GM10847 (cell line): ENCODE measurements around the gene VGLL3.

ENCODE experiments used
- POLR2A ChIP-seq: IDR thresholded peaks from 2 replicates; pipeline ENCODE4 v1.6.1; 2011; ENCODE audit not compliant: insufficient read length; ENCODE audit errors: extremely low read depth

The VGLL3 gene, protein sequence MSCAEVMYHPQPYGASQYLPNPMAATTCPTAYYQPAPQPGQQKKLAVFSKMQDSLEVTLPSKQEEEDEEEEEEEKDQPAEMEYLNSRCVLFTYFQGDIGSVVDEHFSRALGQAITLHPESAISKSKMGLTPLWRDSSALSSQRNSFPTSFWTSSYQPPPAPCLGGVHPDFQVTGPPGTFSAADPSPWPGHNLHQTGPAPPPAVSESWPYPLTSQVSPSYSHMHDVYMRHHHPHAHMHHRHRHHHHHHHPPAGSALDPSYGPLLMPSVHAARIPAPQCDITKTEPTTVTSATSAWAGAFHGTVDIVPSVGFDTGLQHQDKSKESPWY

GRCh38 chr3:86990734-86991481, at the start of gene VGLL3:
Gene VGLL3 (minus strand): TSS chr3:86991149. CDS start chr3:86990743, 406 bp downstream.
- TF ChIP-seq POLR2A, result no peak

GRCh38 chr3:87037652-87038051, 46.7 kb upstream of the VGLL3 start:
- no peak for TF ChIP-seq POLR2A

DNA sequence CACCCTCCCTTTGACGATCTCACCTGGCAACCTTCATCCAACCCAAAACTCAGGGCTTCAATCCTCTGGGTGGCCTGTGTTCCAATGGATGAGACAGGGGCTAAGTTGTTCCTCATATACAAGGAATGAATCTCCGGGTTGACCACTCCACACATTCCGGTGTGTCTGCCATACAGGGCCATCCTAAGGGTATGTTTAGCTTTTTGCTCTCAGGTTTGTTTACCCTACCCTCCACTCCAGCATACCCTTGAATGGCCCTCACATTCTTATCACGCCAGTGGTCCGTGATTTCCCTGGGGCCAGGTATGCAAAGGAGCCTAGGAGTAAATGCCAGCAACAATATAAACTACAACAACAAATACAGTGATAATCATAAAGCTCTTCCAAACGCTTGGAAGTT, 45.7 kb upstream of the VGLL3 start:
- no peak for TF ChIP-seq POLR2A

DNA sequence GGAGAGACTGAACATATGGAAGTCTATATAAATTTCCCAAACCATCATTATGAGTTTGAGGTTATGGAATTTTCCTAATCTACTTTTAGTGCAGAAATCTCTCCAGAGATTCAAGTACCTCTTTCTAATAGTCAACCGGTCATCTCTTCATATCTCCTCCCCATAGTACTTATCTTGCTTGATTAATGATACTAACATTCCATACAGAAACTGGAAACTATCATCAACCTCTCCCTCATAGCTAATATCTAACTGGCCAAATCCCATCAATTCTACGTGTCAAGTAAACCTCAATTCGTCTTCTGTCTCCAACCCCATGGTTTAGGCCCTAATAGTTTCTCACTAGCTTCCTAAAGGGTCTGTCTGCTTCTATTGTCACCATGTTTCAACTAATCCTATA, 44.4 kb upstream of the VGLL3 start:
- TF ChIP-seq POLR2A, result no peak

GRCh38 chr3:87033205-87033604, 42.3 kb upstream of the VGLL3 start:
- no peak for TF ChIP-seq POLR2A

DNA sequence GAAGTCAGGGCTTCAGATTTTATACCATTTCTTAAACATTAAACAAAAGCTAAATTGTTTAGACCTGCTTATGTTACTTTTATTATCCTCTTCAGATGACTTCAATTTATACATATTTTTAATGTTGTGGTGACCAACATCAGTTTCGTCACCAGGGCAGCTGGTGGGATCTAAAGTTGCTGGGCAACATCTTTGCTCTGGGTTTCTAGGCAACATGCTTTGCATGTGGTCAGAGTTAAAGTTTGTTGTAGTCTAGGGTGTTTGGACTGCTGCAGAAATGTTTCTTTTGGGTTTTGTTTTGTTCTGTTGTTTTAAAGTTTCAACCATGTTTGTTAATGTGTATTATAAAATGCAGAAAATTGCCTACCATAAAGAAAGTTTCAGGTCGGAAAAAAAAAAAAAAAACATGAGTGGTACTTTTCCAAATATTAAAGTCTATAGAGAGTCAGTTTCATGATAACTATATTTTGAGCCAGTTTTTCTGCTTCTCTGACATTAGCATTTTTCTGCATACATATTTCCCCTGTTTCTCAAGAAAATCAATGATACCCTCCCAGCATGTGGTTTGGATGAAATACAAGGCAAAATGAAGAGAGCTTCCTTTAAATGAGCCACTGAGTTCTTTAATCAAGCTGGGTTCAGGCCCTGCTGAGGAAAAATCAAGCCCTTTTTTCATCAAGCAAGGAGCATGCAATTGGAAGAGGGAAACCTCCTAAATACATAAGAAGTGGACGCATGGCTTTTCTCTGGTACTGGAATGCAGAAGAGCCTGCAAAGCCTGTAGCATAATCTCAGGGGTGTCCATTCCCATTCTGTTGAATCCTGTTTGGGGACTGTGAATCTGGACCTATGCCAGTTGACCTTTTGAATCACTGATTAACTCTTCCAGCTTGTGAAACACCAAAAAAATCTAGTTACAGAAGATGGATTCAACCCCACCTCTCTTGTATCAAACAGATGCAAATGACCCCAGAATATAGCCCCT, 35.0 kb upstream of the VGLL3 start:
- no peak for TF ChIP-seq POLR2A

DNA sequence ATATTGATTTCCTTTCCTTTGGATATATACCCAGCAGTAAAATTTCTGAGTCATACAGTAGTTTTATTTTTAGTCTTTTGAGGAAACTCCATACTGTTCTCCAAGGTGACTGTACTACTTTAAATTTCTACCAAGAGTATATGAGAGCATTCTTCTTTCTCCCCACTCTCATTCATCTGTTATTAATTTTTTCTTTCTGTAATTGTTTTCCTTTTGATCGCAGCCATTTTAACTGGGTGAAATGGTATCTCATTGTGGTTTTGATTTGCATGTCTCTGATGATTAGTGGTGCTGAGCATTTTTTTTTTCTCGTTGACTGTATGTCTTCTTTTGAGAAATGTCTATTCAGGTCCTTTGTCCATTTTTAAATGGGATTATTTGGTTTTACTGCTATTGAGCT, 18.3 kb upstream of the VGLL3 start:
- TF ChIP-seq POLR2A, result no peak

GRCh38 chr3:87006844-87007439, 16.0 kb upstream of the VGLL3 start:
- no peak for TF ChIP-seq POLR2A

GRCh38 chr3:87004883-87005282, 13.9 kb upstream of the VGLL3 start:
- no peak for TF ChIP-seq POLR2A

DNA sequence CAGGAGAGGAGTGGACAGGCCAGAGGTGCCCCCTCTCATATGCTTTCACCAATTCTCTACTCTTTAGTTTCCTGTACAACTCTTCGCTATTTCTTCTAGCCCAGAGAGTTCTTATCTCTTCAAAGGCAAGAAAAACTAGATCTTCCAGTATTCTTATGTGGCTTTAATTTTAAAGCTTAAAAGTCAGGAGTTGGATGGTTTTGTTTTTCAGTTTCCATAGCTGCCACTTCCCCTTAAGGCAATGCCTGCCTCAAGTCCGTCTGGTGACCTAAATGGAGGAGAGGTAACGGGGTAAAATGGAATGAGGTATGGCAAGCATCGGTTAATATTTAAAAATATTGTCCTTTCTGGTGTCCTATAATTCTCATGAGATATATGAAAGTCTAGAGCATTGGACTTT, 11.4 kb upstream of the VGLL3 start:
- TF ChIP-seq POLR2A, result no peak

DNA sequence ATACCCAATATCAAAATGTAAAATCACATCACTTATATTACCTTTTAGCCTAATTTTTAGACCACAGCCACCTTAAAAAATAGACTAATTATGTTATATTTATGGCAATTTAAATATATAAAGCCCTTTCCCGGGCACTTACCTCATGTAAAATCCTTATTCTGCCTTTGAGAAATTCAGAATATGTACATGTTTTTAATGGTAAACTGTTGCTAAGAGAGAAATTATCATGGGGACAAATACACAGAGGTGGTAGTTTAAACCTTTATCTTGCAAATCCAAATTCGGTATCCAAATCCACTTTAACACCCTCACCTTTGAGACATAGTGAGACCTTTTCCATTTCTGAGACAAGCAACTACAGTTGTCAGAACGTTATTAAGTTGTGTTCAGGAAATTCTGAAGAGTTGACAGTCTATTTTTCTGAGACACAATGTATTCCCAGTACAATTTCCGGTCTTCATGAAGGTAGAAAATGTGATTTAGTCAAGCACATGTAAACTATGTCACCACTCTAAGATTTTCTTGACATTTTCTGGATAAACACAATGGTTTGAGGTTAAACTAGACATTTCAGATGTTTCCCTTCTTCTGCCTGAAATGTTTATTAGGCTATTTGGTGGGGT, 10.6 kb upstream of the VGLL3 start:
- TF ChIP-seq POLR2A, result no peak

DNA sequence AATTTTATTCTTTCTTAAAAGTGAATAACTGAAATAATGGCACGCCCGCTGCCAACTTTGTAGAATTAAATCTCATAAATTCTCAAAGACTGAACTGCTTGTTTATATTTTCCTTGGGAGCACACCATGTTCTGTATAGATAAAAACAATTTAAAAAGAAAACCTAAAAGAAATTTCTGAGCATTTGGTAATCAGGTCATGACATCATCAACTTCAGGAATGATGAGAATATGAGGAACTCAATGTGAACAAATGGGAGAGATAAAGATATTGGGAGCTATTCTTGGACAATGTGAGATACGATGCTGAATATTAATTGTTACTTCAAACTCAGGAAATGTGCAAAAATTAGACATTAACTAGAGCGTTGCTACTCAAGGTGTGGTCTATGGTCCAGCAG, 10.0 kb upstream of the VGLL3 start:
- TF ChIP-seq POLR2A, result no peak

DNA sequence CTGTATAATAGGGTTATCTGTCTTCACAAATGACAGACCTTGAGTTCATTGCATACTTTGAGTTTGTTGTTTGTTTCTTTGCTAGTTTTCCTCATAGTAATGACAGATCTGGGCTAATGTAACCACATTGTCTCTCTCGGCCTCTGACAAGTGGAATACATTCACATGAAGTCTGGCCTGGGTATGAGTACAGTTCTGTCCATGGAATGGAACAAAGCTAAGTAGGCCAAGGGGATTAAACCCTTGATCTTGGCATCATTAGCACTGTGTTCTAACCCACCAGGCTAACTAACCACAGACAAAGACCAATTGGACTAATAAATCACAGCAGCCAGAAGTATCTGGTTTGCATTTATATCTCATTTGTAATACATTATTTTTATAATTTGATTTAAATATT, 7.6 kb upstream of the VGLL3 start:
- TF ChIP-seq POLR2A, result no peak

DNA sequence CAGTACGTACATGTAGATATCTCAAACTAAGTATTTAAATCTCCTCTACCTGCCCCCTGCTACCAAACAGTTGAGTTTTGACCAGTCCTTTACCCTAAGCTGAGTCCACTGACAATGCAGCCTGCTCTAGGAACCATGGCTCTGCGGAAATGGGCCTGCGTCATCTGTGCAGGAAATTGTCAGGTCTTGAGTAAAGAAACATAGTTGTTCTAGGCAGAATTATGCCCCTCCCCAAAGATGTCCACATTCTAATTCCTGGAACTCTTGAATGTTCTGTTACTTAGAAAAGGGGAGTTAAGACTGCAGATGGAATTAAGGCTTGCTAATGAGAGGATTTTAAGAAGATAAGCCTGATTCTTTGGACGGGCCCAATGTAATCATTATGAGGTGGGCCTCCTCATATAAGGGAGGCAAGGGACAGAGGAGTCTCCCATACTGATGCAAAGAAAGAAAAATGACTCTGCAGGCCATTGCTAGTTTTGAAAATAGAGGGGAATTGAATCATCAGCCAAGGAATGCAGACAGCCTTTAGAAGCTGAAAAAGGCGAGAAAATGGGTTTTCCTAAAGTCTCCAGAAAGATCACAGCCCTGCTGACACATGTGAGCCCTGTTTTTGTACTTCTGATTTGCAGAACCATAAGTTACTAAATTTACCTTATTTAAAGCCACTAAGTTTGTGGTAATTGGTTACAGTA, 5.5 kb upstream of the VGLL3 start:
- TF ChIP-seq POLR2A, result no peak

GRCh38 chr3:86995537-86995936, 4.6 kb upstream of the VGLL3 start:
- TF ChIP-seq POLR2A, result no peak

- TF ChIP-seq POLR2A, result no peak
Measured at GRCh38 chr3:86993704-86994103, 2.8 kb upstream of the VGLL3 start.
